ENCODE results near the gene DUSP5. TPM values are rescaled to one million over a fixed set of nuclear protein-coding genes. Genes with fewer than 3 reads are reported as not detected.

Gene DUSP5
- polyA plus RNA-seq, 3 donors = 9.7 to 12.0 (median 10.2) TPM

DNA sequence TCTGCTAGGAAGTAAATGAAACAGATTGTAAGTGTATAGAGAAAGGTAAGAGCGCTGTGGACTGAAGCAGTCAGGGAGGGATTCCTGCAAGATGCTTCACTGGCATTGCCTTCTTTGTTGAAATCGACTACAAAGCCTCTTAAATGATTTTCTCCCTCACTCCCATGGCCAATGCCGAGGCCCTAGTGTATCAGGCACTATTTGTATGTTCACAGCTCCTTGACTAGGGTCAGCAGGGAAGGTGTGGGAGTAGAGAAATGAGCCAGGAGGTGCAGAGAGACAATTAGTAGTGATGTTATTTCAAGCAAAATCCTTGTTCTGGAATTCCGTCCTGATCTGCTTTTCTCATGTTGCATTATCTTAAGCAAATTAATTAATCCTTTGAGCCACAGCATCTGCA, 22.9 kb upstream of the DUSP5 start:
- peak; percentile 65 for DNase-seq

DNA sequence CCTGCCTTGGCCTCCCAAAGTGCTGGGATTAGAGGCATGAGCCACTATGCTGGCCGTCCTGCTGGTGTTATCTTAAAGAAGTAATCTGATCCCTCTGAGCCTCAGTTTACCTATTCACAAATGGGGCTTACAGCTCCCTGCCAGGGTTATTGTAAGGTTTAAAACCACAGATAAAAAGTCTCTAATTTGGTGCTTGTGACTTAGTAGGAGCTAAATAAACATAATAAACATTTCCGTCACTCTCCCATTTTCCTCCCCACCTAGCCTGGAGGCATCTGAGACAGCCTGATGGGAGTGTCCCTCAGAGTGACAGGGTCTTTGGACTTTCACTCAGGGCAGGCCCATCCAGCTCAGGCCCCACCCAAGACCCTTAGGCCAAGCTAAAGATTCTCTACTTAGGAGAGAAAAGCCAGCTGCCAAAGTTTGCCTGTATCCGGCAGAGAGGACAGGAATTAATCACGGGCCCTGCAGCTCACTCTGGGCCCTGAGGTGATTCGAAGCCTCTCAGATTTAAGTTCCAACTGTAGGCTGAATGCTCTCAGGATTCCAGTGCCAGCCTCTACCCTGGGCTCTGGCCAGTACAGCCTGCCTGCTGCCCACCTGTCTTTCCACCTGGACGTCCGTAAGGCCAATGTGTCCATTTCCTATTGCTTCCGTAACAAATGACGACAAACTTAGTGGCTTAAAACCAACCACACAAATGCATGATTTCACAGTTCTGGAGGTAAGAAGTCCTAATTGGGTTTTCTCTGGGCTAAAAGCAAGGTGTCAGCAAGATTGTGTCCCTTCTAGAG, 21.8 kb upstream of the DUSP5 start:
- DNase-seq = no peak

DNA sequence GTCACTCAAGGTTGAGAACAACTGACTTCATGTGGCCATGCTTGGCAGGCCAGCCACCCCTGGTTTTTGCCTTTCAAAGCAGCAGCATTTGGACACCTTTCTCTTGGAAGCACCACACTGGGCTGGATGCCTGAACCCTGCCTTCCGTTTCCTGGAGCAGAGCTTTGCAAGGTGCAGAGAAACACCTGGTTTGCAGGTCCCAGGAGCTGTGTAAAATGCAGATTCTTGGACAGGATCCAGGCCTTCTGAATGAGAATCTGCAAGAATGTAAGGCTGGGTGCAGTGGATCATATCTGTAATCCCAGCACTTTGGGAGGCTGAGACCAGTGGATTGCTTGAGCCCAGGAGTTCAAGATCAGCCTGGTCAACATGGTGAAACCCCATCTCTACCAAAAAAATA, 18.0 kb upstream of the DUSP5 start:
- no peak for DNase-seq

DNA sequence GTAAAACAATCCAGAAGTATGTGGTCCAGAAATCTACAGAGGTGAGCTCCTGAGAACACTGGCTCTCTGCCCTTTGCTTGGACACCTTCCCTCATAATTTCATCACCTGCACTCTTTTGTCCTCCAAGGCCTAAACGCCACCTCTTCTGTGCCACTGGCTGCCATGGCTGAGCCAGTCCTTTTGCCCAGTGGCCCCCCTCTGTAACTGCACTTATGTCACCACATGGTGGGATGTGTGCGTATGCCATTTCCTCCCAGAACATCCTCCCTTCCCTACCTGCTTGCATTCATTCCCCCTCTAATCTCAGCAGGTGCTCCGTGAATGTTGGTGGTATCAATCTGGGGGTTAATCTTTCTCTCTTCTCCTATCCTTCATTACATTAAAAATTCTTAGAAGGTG, 17.3 kb upstream of the DUSP5 start:
- no peak for DNase-seq

DNA sequence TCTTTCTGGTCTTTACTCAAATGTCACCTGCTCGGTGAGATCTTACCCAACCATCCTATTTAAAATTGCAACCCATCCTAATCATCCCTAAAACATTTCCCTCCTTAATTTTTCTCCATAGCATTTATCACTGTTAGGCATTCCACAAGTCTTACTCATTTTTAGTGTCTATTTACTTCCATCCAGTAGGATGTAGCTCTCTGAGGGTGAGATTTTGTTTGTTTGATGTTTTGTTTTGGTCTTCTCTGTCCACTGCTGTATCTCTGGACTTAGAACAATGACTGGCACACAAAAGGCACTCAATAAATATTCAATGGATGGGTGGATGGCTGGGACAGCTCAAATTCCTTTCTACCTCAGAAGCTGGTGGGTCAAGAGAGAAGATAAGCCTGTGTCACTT, 15.8 kb upstream of the DUSP5 start:
- no peak for DNase-seq

DNA sequence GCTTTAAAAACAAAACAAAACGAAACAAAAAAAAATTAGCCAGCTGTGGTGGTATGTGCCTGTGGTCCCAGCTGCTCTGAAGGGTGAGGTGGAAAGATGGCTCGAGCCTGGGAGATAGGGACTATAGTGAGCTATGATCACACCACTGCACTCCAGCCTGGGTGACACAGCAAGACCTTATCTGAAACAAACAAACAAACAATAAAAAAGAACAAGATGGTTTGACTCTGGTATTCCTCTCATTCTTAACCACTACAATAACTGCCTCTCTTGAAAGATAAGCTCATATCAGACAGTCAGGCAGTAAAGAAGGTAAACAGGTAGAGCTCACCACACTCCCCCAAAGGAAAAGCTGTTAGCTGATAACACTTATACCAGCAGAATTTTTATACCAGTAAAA, 14.1 kb upstream of the DUSP5 start:
- no peak for DNase-seq

DNA sequence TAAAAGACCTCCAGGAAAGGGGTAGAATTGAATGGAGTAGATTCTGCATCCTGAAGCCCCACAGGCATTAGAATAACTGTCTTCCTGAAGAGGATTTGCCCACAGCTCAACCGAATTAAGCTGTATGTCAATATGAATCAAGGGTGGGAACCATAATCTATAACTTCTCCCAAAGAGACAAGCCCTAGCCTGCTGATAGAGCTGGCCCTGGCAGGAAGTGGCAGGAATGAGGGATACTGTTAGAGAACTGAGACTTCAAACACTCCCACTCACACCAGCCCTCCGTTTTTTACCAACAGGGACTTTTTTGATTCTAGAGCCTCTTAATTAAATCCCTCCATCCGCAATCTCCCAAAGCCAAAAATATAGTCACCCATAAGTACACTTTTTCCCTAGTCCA, 12.2 kb upstream of the DUSP5 start:
- DNase-seq = no peak

DNA sequence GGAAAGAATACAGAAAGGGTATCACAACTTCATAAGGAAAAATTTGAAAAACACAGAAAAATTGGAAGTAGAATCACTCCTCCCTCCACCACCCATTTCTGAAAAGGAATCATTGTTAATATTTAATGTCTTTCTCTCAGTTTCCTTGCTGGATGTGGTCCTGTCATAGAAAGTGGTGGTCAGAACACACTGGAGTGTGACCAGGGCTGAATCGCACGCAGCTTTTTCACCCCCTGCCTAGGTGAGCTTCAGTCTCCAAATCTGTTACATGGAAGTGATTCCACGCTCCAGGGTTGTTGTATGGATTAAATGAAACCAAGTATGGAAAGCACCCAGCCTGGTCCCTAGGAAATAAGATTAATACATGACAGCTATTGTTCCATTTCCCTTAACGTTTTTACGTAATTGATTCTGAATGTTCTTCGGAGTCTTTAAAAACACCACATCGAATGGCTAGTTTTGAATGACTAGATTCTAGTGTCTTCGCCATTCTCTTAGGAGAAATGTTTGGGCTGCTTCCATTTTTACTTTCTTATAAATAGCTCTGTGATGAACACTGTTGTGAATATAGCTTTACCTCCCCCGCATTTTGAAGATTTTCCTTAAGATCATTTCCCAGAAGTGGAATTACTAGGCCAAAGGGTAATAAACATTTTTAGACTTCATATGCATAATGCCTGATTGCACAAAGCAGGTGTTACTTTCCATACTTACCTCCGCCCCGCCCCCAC, 10.9 kb upstream of the DUSP5 start:
- no peak for DNase-seq

DNA sequence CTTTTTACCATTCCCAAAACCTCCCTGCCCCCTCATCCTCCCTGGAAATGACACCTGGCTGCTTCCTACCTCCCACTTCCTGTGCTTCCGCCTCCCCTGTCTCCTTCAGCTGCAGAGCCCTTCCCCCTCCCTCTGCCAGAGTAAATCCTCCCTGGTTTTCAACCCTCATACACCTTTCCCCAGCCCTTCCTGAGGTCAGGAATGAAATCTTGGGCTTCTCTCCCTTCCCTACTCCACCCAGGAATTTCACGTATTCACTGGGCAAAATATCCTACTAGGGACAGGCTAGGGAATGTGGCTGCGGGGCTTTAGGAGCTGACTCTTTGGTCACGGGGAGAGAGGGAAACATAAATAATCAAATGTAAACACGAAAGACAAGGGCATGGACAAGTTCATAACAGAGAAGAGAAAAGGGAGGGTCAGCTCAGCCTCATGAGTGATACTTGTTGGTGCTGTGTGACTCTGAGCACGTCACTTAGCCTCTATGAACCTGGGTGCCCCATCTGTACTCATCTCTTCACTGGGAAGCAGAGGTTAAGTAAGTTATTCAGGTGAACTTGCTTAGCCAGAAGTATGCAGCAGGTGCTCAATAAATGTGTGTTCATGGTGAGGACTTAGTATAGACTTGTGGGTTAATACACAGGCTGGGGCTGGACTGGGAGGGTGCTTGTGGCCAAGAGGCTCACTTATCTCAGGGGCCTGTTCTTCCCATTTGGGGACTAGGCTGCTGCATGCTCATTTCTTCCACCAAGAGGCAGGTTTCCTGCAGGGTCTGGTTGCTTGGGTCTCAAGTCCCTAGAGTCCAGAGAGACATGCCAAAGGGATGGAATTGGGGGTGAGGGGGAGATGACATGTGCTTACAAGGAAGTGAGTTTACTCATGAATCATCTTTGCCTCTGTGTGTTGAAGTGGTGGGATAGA, 10.0 kb upstream of the DUSP5 start:
- no peak for DNase-seq

DNA sequence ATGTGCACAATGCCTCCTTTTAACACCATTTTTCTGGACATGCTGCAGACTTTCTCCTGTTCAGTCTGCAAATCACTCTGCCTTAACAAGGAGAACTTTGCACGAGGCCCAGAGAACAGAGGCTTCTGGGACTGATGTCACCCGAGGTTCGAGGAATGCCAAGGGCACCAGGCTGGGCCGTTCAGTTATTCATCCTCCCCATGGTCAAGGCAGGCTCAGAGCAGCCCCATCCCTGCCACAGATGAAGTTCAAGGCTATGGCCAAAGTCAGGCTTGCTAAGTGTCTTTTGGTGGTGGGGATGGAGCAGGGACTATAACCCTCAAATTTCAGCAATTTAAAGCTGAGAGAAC, 9.4 kb upstream of the DUSP5 start:
- no peak for DNase-seq

DNA sequence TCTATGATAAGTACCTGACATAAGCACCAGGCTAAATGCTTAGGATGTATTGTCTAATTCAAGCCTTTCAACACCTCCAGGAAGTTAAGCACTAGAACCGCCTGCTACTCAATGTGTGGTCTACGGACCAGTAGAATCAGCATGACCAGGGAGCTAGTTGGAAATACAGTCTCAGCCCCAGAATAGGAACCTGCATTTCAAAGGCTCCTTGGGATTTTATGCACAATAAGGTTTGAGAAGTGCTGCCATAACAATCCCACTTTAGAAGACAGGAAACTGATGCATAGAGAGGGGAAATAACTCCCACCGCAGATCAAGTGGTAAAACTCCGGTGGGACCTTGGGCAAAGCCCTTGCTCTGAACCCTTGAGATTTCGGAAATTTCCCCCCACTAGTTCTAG, 8.8 kb upstream of the DUSP5 start:
- DNase-seq = no peak

DNA sequence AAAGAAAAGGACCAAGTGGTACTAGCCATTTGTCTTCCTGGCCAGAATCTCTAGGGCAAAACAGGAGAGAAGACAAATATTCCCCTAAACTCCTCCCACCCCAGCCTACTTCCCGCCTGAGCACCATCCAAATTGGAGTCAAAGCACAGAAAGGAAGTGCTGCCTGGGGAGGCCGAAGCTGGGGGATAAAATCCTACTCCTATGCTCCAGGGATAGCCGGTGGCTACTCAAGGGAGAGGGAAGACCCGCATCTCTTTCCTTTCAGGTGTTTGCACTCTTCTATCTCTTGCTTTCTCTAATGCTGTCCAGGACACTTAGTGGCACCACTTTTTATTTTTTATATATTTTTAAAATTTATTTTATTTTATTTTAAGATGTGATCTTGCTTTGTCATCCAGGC, 7.1 kb upstream of the DUSP5 start:
- DNase-seq = no peak

DNA sequence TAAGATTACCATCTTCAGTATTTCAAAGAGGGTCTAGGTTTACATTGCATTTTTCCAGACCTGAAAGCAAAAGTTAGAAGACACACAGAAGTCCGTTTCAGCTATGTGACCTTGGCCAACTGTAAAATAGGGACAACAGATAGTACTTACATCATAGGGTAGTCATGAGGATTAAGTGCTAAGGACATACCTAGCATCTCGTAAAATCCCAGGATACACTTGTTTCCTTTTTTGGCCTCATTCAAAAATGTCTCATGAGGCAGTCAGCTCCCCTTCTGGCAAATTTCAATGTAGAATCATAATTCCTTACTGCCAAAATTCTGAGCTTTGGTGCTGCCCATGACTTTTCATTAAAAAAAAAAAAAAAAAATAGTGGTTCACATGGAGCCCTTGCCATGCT, 6.4 kb upstream of the DUSP5 start:
- DNase-seq = no peak

DNA sequence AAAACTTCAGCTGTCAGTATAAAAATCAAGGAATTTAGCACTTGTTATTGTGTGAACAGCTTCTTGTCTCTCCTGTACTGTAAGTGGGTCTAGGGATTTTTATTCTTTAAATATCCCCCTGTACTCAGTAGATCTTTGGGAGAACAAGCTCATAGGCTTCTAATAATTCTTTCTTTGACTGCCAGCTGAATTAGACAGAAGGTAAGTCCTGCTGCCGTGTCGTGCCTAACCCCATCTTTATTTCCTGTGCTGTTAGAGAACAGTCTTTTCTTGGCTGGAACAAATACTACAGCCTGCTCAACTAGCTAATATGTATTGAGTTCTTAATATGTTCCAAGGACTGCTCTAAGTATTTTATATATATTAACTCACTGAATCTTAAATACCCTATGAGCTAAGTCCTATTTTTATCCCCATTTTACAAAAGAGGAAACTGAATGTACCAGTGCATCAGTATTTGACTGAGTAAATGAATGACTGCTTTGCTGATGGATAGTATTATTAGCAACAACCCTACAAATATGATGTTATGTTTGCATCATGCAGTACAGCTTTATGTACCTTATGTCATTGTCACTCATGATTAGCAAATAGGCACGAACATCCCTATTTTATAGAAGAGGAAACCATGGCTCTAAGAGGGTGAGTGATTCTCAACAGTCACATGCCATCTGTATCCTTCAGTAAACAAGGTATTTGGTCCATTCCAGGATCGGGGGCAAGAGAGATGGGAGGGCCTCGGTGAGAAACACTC, 5.5 kb upstream of the DUSP5 start:
- no peak for DNase-seq

DNA sequence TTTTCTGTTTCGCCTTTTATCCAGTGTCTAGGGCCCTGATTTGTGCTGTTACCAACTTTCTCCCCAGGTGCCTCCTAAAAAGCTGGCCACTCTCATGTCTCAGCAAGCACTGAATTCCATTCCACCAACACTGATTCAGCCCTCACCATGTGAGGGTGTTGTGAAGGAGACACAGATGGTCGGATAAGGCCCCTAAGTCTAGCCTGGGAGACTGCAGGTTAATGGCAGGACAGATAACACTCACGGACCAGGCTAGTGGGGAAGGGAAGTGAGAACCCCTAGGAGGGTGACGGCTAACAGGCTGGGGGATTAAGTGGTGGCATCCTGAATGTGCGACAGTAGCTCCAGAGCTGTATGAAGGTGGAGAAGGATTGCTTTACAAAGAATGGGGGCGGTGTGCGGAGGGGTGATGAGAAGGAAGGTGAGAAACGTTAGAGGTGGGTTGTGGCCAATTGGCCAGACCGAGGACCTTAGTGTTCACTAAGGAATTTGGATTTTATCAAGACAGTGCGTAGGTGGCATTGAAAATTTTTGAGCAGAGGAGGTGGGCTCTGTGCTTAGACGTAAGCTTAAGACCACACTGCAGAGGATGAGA, 3.8 kb upstream of the DUSP5 start:
- no peak for DNase-seq

DNA sequence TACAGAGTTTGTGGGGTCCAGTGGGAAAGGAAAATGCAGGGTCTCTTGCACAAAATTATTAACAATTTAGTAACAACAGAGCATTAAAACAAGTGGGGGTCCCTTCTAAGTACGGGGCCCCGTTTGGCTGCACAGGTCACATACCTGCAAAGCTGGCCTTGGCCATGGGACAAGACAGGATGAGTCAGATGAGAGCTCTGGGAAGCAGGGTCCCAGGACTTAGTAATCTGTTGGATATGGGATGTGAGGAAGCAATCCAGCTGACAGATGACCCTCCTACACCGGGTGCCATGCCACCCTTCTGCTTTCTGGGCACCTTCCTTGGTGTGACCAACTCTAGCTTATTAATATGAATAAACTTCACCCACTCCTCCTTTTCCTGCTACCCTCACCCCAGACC, 3.2 kb upstream of the DUSP5 start:
- DNase-seq = no peak

DNA sequence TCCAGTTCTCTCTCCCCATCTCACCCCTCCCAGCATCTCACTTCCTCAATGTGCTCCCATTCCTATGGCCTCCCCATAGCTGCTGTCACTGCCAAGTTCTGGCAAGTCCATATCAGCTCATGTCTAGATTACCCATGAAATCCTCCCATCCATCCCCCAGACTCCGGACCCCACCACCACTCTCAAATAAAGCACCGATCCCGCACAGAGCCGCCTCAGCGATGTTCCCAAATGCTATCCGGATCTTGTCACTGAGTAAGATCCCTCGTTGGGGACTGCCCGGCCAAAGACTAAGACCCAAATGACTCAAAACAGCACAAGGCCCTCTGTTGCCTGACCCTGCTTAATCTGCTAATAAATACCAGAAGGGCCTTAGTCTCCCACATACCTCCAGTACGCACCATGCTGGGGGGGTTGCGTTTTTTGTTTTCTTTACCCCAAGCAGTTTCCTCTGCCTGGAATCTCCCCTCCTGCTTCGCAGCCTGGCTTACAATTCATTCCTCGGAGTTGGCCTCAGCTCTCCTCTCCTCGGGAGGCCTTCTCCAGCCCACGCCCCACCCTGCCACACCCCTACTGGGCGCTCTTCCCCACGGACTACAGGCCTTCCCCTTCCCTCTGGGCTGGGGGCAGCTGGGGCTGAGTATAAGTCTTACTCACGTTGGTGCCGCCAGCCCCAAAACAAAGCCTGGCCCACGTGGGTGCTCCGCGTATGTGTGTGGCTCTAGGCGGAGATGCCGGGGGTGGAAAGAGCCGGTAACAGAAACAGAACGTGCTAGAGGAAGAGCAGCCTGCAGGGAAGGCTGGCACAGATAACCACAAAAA, 1.8 kb upstream of the DUSP5 start:
- no peak for DNase-seq

DNA sequence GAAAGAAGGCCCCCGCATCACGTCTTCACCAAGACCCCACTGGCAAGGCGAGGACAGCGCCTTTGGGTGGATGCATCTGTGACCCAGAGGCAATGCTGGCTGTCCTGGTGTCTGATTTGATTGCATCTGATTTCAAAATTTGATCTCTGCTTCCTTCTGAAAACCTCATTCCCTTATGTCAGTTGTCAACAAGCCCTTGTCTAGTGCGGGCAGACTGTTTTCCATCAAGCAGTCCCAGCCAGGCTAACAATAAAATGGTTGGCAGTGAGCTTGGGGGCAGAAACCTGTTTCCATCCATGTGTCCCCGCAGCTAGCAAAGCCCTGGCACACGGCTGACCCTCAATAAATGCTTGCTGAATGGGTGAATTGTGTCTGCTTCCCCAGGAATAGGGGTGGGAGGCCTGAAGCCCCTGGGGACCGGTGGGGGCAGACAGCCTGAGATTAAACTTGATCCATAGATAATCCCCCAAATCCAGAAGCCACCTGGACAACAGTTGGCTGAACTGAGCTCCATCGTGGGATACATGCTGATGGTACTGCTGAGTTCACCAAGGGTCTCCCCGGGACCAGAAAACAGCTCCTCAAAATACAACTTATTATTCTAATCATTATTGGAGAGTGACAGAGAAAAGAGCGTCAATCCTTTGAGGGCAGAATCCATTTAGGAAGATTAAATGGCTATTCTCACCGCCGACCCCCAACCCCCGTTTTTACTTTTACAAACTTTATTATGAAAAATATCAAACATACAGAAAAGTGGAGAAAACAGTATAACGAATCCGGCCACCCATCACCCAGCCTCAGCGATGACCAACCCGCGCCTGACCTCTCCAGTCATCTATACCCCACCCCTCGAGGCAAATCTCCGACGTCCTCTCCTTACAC, 912 bp upstream of the DUSP5 start:
- DNase-seq = no peak

Data from renal pelvis (tissue), 4 donors.